HG02623 (cell line): ENCODE measurements around the gene PCSK6.

Source experiments
- ATAC-seq: cut with Tn5 transposase; IDR thresholded peaks from one replicate; pipeline ENCODE4 v1.9.1; 2021; ENCODE audit warnings: moderate library complexity; ENCODE audit not compliant: unreplicated experiment

PCSK6 gene

DNA sequence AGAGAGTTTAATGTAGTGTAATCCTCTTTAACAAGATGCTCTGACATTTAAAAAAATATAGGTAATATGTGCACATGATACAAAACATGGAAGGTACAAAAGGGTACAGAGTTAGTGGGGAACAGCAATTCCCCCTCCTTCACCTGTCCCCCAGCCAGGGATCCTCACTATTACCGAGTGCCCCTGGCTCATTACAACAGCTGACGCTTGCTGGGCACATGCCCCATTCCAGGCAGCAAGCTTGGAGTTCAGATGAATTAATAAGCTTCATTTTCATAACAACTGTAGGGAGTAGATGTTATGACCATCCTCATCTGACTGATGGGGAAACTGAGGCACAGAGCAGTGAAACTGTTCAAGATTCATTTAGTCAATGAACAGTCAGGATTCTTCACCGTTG is 41.2 kb downstream of the PCSK6 start:
- no peak for ATAC-seq

GRCh38 chr15:101447561-101448071 is 41.9 kb downstream of the PCSK6 start:
- ATAC-seq, result no peak

- no peak for ATAC-seq
Observed at GRCh38 chr15:101447168-101447533, 42.4 kb downstream of the PCSK6 start.

DNA sequence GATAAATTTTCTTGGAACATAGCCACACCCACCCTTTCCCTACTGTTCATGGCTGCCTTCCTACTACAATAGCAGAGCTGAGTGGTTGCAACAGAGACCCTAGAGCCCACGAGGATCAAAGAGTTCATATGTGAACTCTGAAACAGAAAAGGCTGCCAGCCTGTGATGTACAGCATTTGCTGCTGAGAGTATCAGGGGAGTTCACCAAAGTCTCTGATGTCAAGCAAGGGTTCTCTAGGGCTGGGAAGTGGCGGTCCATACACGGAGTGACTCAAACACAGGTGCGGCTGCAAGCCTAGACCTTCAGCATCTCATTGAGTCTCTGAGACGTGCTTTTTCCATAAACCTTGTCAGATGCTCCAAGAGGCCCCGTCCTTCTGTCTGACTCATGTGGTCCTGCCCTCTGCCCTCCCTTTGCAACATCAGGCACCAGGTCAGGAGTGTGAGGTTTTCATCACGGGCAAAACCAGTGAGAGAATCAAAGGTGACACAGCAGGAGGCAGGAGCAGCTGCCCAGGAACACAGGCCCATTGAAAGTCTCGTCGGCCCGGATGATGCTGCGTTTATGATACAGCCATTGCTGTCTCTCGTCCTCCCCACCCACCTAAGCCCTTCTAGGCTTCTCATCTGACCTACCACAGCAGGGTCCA is 42.9 kb downstream of the PCSK6 start:
- ATAC-seq, result no peak

DNA sequence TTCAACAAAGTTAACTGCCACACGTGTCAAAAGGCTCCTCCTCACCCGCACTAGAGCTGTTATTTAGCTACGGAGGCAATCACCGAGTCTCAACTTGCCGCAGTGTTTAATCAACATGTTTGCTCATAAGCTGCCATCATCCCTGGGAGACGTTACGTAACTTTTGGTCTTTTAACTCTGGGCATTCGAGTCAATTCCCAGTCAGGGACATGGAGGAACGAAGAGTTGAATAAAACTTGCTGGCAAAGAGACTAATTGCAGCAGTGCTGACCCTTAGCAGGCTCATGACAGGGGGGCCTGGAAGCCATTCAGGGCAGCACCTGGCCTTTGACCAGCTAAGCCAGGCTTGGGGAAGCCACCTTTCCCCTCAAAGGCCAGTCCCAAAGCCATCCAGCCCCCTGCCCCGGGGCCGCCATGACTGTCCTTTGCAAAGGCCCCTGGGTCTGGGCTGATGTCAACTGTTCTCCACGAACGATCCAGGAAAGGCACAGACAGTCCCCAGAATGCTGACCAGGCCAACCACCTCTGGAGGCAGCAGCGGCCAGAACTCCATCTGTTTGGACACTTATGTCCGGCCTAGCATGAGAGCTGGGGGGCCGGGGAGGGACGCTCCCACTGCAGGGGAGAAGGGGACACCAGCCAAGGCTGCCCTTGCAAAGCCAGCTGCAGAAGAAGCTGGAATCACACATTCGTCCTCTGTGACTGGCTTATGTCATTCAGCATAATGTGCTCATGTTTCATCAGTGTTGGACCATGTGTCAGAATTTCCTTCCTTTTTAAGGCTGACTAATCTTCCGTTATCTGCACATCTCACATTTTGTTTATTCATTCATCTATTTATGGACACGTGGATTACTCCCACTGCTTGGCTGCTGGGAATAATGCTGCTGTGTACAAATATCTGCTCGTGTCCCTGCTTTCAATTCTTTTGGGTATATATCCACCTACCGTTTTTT is 43.7 kb downstream of the PCSK6 start:
- ATAC-seq, result no peak

GRCh38 chr15:101444807-101445508 is 44.5 kb downstream of the PCSK6 start:
- ATAC-seq, result no peak

GRCh38 chr15:101444015-101444414 is 45.5 kb downstream of the PCSK6 start:
- ATAC-seq, result no peak

GRCh38 chr15:101442272-101442671 is 47.2 kb downstream of the PCSK6 start:
- no peak for ATAC-seq

GRCh38 chr15:101441696-101442095 is 47.8 kb downstream of the PCSK6 start:
- no peak for ATAC-seq

- no peak for ATAC-seq
Observed at GRCh38 chr15:101440846-101441590, 48.5 kb downstream of the PCSK6 start.

- no peak for ATAC-seq
Observed at GRCh38 chr15:101439920-101440319, 49.6 kb downstream of the PCSK6 start.

DNA sequence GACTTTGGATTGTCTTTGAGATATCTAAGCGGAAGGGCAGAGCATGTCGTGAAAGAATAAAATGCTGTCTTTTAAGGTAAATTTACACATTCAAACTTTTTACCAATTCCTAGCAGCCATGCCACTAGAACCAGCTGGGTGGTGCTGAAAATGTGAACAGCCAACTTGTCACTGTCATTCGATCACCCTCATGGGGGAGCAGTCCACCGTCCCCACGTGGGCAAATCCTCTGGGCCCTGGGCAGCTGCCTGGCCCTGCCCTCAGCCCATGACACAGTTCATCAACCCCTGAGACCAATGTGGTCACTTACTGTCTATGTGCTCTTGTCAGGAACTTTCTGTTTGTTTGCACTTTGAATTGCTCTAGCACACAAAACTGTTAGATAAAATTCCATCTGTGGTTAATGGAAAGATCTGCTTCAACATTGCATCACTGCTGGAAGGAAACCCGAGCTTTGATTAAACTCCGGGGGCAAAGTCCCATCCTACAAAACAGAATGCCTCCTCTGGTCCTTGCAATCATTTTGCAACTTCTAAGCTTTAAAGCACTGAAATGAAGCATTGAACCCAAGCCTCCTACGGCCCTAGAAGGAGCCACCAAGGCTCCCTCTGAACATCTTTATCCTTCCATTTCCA is 50.1 kb downstream of the PCSK6 start:
- no peak for ATAC-seq

GRCh38 chr15:101438482-101439284 is 50.8 kb downstream of the PCSK6 start:
- no peak for ATAC-seq

DNA sequence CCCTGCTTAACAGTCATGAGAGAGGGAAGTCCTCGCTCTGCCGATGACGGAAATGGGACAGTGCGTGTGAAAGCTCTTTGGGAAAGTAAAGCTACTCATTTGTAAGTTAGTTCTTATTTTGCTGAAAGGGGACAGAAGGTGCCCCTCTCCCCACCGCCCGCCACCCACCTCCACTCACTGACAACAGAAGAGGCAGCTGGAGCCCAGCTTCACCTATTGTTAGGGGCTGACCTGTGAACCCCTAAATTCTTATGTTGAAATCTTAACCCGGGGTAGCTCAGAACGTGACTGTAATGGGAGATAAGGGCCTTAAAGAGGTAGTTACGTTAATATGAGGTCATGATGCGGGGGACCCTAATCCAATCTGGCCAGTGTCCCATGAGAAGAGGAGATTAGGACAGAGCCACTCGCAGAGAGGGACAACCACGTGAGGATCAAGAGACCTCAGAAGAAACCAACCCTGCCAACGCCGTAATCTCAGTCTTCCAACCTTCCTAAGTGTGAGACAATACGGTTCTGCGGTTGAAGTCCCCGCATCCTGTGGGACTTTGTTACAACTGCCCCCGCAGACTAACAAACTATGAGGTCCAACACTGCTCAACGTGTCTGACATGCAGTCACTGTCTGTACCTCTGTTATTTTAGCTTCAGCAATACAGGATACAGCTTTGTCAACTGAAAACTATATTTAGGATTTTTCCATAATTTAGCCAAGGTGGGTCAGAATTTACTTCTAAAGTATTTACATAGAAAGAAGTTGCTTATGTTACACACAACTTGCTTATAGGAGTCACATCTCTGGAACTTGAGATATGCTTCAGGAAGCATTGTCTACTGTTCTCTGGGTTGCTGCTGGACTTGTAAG is 51.7 kb downstream of the PCSK6 start:
- ATAC-seq, result no peak

DNA sequence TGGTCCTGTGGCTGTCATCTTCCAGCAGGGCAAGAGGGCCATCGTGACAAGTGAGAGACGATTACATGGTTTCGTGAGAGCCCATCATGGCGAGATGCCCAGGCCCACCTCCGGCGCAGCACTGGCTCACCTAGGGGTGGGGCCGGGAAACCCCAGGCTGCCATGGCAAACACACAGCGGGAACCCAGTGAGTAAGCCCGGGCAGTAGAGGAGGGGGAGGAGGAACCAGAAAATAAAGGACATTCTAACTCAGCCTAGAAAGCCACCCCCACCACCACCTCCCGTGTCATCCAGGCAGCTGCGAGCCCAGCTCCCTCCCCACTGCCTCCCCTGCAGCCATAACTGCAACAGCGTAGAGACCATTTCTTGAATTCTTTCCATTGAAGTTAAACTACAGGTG is 52.3 kb downstream of the PCSK6 start:
- ATAC-seq, result no peak

DNA sequence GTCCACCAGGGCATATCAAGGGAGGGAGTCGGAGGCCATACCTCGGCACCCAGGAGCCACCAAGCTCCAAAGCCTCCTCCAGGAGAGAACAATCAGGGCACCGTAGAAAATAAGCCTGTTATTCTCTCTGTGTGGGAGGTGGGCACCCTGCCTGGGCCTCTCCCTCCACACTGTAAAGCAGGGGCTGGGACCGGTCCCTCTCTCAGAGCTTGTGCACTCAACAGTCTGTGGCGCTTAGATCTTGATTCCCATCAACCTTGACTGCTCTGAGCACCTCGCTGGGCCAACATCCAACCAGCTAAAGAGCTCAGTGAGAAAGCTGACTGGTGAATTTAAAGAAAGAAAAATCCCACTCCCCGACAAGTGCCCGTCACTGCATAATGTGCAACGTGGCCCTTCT is 53.0 kb downstream of the PCSK6 start:
- ATAC-seq, result no peak

- no peak for ATAC-seq
Observed at GRCh38 chr15:101435761-101436160, 53.7 kb downstream of the PCSK6 start.
